ENCODE data around the gene OR2AJ1. TPM values are rescaled to one million over a fixed set of nuclear protein-coding genes. Genes with fewer than 3 reads are reported as not detected.

OR2AJ1 gene
- total RNA-seq, 2 experiments from 2014 or later = not detected

Other genes starting within 250 kb of the OR2AJ1 start
- gene OR13G1, start 245.2 kb upstream of the OR2AJ1 start, total RNA-seq = not detected
- not detected for gene OR6F1, start 208.2 kb upstream of the OR2AJ1 start, total RNA-seq
- gene OR14K1, start 186.3 kb upstream of the OR2AJ1 start, total RNA-seq = not detected
- gene OR14A2, start 176.7 kb upstream of the OR2AJ1 start, total RNA-seq = not detected
- gene OR1C1, start 164.3 kb upstream of the OR2AJ1 start, total RNA-seq = not detected
- not detected for gene OR14A16, start 100.8 kb upstream of the OR2AJ1 start, total RNA-seq
- gene OR11L1, start 83.0 kb upstream of the OR2AJ1 start, total RNA-seq = not detected
- under 1 TPM in 1 of 2 experiments, not detected in 1; 0.45 TPM for gene TRIM58, start 67.7 kb upstream of the OR2AJ1 start, total RNA-seq
- gene OR2W3, start 29.3 kb upstream of the OR2AJ1 start, total RNA-seq = not detected
- not detected for gene OR2T8, start 4.6 kb upstream of the OR2AJ1 start, total RNA-seq
- gene OR2L8, start 24.0 kb downstream of the OR2AJ1 start, total RNA-seq = not detected
- gene OR2AK2, start 40.3 kb downstream of the OR2AJ1 start, total RNA-seq = not detected
- gene OR2L5, start 88.8 kb downstream of the OR2AJ1 start, total RNA-seq = not detected
- gene OR2L2, start 105.2 kb downstream of the OR2AJ1 start, total RNA-seq = under 1 TPM in 1 of 2 experiments, not detected in 1; 0.23 TPM
- not detected for gene OR2L3, start 121.9 kb downstream of the OR2AJ1 start, total RNA-seq
- gene OR2L13, start 170.3 kb downstream of the OR2AJ1 start, total RNA-seq = not detected
- gene OR2M5, start 220.3 kb downstream of the OR2AJ1 start, total RNA-seq = not detected
- not detected for gene OR2M2, start 249.9 kb downstream of the OR2AJ1 start, total RNA-seq